Measurements from ENCODE around the gene POLD1. TPM values are rescaled to one million over a fixed set of nuclear protein-coding genes. Genes with fewer than 3 reads are reported as not detected.
A peak's percentile ranks its signal among the peaks of the same experiment; 100 is the strongest.
"Not testable (repeated sequence)": the region's sequence is repeated elsewhere in the genome, so short reads cannot be mapped to it uniquely, and the experiment has no call there.

Gene POLD1
- total RNA-seq, 1 donor from 2014 or later, result 16.2 TPM

- DNase-seq (ENCODE audit: low spot score), result no peak
Measured at GRCh38 chr19:50435627-50436026, 51.5 kb downstream of the POLD1 start.

- no peak for DNase-seq (ENCODE audit: low spot score)
Measured at GRCh38 chr19:50437862-50438449, 53.8 kb downstream of the POLD1 start.

- DNase-seq (ENCODE audit: low spot score), result not testable (repeated sequence)
Measured at GRCh38 chr19:50439130-50439529, 55.0 kb downstream of the POLD1 start.

GRCh38 chr19:50444059-50444458 is 59.9 kb downstream of the POLD1 start:
- no peak for DNase-seq (ENCODE audit: low spot score)

GRCh38 chr19:50447053-50447452 is 62.9 kb downstream of the POLD1 start:
- DNase-seq (ENCODE audit: low spot score), result no peak

- no peak for DNase-seq (ENCODE audit: low spot score)
Measured at GRCh38 chr19:50447750-50448149, 63.6 kb downstream of the POLD1 start.

GRCh38 chr19:50449236-50449899 is 65.2 kb downstream of the POLD1 start:
- no peak for DNase-seq (ENCODE audit: low spot score)

GRCh38 chr19:50450369-50451222 is 66.4 kb downstream of the POLD1 start:
- DNase-seq (ENCODE audit: low spot score), result no peak

GRCh38 chr19:50451223-50451534 is 67.0 kb downstream of the POLD1 start:
- DNase-seq (ENCODE audit: low spot score), result no peak

- DNase-seq (ENCODE audit: low spot score), result no peak
Measured at GRCh38 chr19:50453243-50453642, 69.1 kb downstream of the POLD1 start.

- DNase-seq (ENCODE audit: low spot score), result no peak
Measured at GRCh38 chr19:50455992-50456391, 71.8 kb downstream of the POLD1 start.

GRCh38 chr19:50457300-50457699 is 73.2 kb downstream of the POLD1 start:
- DNase-seq (ENCODE audit: low spot score), result no peak

- no peak for DNase-seq (ENCODE audit: low spot score)
Measured at GRCh38 chr19:50458396-50459066, 74.4 kb downstream of the POLD1 start.

- DNase-seq (ENCODE audit: low spot score), result no peak
Measured at GRCh38 chr19:50459067-50459456, 74.9 kb downstream of the POLD1 start.

GRCh38 chr19:50459638-50460037 is 75.5 kb downstream of the POLD1 start:
- no peak for DNase-seq (ENCODE audit: low spot score)

GRCh38 chr19:50460161-50460765 is 76.1 kb downstream of the POLD1 start:
- no peak for DNase-seq (ENCODE audit: low spot score)

- DNase-seq (ENCODE audit: low spot score), result peak; percentile 56
Measured at GRCh38 chr19:50461066-50461875, 77.1 kb downstream of the POLD1 start.

GRCh38 chr19:50462970-50463369 is 78.8 kb downstream of the POLD1 start:
- DNase-seq (ENCODE audit: low spot score), result no peak

- no peak for DNase-seq (ENCODE audit: low spot score)
Measured at GRCh38 chr19:50464348-50464747, 80.2 kb downstream of the POLD1 start.

- DNase-seq (ENCODE audit: low spot score), result no peak
Measured at GRCh38 chr19:50465000-50465399, 80.9 kb downstream of the POLD1 start.

All from mucosa of gallbladder (tissue), 1 donor.